H9 (cell line): ENCODE data around the gene TATDN2. TPM values are rescaled to one million over a fixed set of nuclear protein-coding genes. Genes with fewer than 3 reads are reported as not detected.
"Not testable (repeated sequence)": the region's sequence is repeated elsewhere in the genome, so short reads cannot be mapped to it uniquely, and the experiment has no call there.

Source experiments
- DNase-seq: peaks from one replicate; pipeline ENCODE4 v3.0.0-alpha.2; 2017
- H2AFZ ChIP-seq: one replicate; pipeline ENCODE4 v1.6.1; 2013; ENCODE audit warnings: mild to moderate bottlenecking, low read length, control low read depth, moderate library complexity
- H2AK5ac ChIP-seq: 2 replicates; pipeline ENCODE4 v1.6.1; 2013; ENCODE audit warnings: low read length, control low read depth, mixed read lengths; ENCODE audit not compliant: insufficient read length
- H2BK120ac ChIP-seq: one replicate; pipeline ENCODE4 v1.6.1; 2013; ENCODE audit warnings: low read depth, mild to moderate bottlenecking, low read length, control low read depth, inconsistent platforms; ENCODE audit not compliant: poor library complexity, severe bottlenecking
- H2BK12ac ChIP-seq: 2 replicates; pipeline ENCODE4 v1.6.1; 2013; ENCODE audit warnings: low read length, control low read depth, mixed read lengths, low read depth; ENCODE audit not compliant: insufficient read length
- H2BK15ac ChIP-seq: 2 replicates; pipeline ENCODE4 v1.6.1; 2013; ENCODE audit warnings: low read depth, low read length, control low read depth
- H2BK20ac ChIP-seq: one replicate; pipeline ENCODE4 v1.6.1; 2013; ENCODE audit warnings: low read depth, mild to moderate bottlenecking, low read length, control low read depth, inconsistent platforms; ENCODE audit not compliant: poor library complexity, severe bottlenecking
- H2BK5ac ChIP-seq: 2 replicates; pipeline ENCODE4 v1.6.1; 2013; ENCODE audit warnings: low read length, control low read depth, mixed read lengths; ENCODE audit not compliant: insufficient read length
- H3K14ac ChIP-seq: 2 replicates; pipeline ENCODE4 v1.6.1; 2013; ENCODE audit warnings: low read length, control low read depth; ENCODE audit not compliant: insufficient read depth
- H3K18ac ChIP-seq: 2 replicates; pipeline ENCODE4 v1.6.1; 2013; ENCODE audit warnings: low read depth, mild to moderate bottlenecking, mixed read lengths, low read length, control low read depth; ENCODE audit not compliant: insufficient read length
- H3K23ac ChIP-seq: 2 replicates; pipeline ENCODE4 v1.6.1; 2013; ENCODE audit warnings: low read length, control low read depth, mixed read lengths, low read depth; ENCODE audit not compliant: insufficient read length
- H3K23me2 ChIP-seq: 2 replicates; pipeline ENCODE4 v1.6.1; 2013; ENCODE audit warnings: low read depth, mild to moderate bottlenecking, mixed read lengths, low read length, control low read depth; ENCODE audit not compliant: insufficient read length, poor library complexity, severe bottlenecking
- H3K27ac ChIP-seq: 2 replicates; pipeline ENCODE4 v1.5.1; 2013; ENCODE audit warnings: low read length, control low read depth, mixed read lengths, low read depth; ENCODE audit not compliant: insufficient read length
- H3K27me3 ChIP-seq: 2 replicates; pipeline ENCODE4 v1.6.1; 2013; ENCODE audit warnings: low read length, control low read depth, inconsistent platforms; ENCODE audit not compliant: insufficient read depth
- H3K4ac ChIP-seq: 2 replicates; pipeline ENCODE4 v1.6.1; 2013; ENCODE audit warnings: low read depth, mild to moderate bottlenecking, control low read depth, inconsistent platforms, low read length, moderate library complexity
- H3K4me1 ChIP-seq: 2 replicates; pipeline ENCODE4 v1.6.1; 2013; ENCODE audit warnings: low read length, control low read depth, inconsistent platforms; ENCODE audit not compliant: insufficient read depth
- H3K4me2 ChIP-seq: 2 replicates; pipeline ENCODE4 v1.6.1; 2013; ENCODE audit warnings: low read length, control low read depth, mixed read lengths; ENCODE audit not compliant: insufficient read length, insufficient read depth
- H3K56ac ChIP-seq: 2 replicates; pipeline ENCODE4 v1.6.1; 2013; ENCODE audit warnings: low read depth, mild to moderate bottlenecking, mixed read lengths, low read length, control low read depth; ENCODE audit not compliant: insufficient read length
- H3K79me1 ChIP-seq: 2 replicates; pipeline ENCODE4 v1.6.1; 2013; ENCODE audit warnings: low read depth, mild to moderate bottlenecking, moderate library complexity, low read length, control low read depth, inconsistent platforms; ENCODE audit not compliant: insufficient read depth, poor library complexity, severe bottlenecking
- H3K79me2 ChIP-seq: 2 replicates; pipeline ENCODE4 v1.6.1; 2013; ENCODE audit warnings: low read length, control low read depth, inconsistent platforms; ENCODE audit not compliant: insufficient read depth
- H3K9ac ChIP-seq: 2 replicates; pipeline ENCODE4 v1.6.1; 2013; ENCODE audit warnings: low read length, control low read depth, mixed read lengths; ENCODE audit not compliant: insufficient read length; ENCODE audit errors: extremely low read depth
- H3K9me3 ChIP-seq: one replicate; pipeline ENCODE4 v1.6.1; 2013; ENCODE audit warnings: low read depth, low read length, inconsistent platforms; ENCODE audit not compliant: control insufficient read depth
- H3T11ph ChIP-seq: one replicate; pipeline ENCODE4 v1.6.1; 2013; ENCODE audit warnings: mild to moderate bottlenecking, low read length, control low read depth, inconsistent platforms
- H4K20me1 ChIP-seq: one replicate; pipeline ENCODE4 v1.6.1; 2013; ENCODE audit not compliant: control insufficient read depth, insufficient read length, insufficient read depth
- H4K5ac ChIP-seq: 2 replicates; pipeline ENCODE4 v1.6.1; 2013; ENCODE audit warnings: low read depth, mild to moderate bottlenecking, mixed read lengths, low read length, control low read depth; ENCODE audit not compliant: insufficient read length
- H4K8ac ChIP-seq: replicated peaks from 2 replicates; pipeline ENCODE4 v1.6.1; 2013; ENCODE audit warnings: low read length, control low read depth, mixed read lengths, low read depth; ENCODE audit not compliant: insufficient read length
- H4K91ac ChIP-seq: 2 replicates; pipeline ENCODE4 v1.6.1; 2013; ENCODE audit warnings: low read depth, mild to moderate bottlenecking, moderate library complexity, mixed read lengths, low read length, control low read depth; ENCODE audit not compliant: insufficient read length
- H3K27ac Mint-ChIP-seq, 3 experiments: 2 replicates in 2 of 3; 3 replicates in 1 of 3; pipeline ENCODE4 v1.8.0; 2020 to 2021; ENCODE audit warnings: mixed read lengths in 3 of 3, mild to moderate bottlenecking in 1 of 3, moderate library complexity in 1 of 3
- H3K27me3 Mint-ChIP-seq: 2 replicates; pipeline ENCODE4 v1.8.0; 2021; ENCODE audit warnings: low read depth, mild to moderate bottlenecking, moderate library complexity, mixed read lengths
- H3K36me3 Mint-ChIP-seq, 3 experiments: 2 replicates in 2 of 3; 3 replicates in 1 of 3; pipeline ENCODE4 v1.8.0; 2020 to 2021; ENCODE audit warnings: low read depth in 3 of 3, mixed read lengths in 3 of 3; ENCODE audit not compliant: insufficient read depth in 1 of 3
- H3K4me1 Mint-ChIP-seq, 2 experiments: 2 replicates each; pipeline ENCODE4 v1.8.0; 2020; ENCODE audit warnings: mixed read lengths in 2 of 2
- H3K4me3 Mint-ChIP-seq, 2 experiments: 2 replicates in 1 of 2; 3 replicates in 1 of 2; pipeline ENCODE4 v1.8.0; 2020 to 2021; ENCODE audit warnings: mild to moderate bottlenecking in 2 of 2, mixed read lengths in 2 of 2, moderate library complexity in 1 of 2
- H3K9me3 Mint-ChIP-seq, 2 experiments: 2 replicates in 1 of 2; 3 replicates in 1 of 2; pipeline ENCODE4 v1.8.0; 2020; ENCODE audit warnings: mild to moderate bottlenecking in 2 of 2, mixed read lengths in 2 of 2, moderate library complexity in 1 of 2
- CTCF ChIP-seq: fragments of 200-600 bp; sonication (generic); conservative IDR thresholded peaks from 3 replicates; pipeline ENCODE4 v1.8.0; 2021; ENCODE audit warnings: antibody characterized with exemption, mild to moderate bottlenecking
- WGBS: extraction: QIAGEN DNeasy Blood & Tissue Kit; methylation state at CpG from one replicate; pipeline ENCODE4 v1.1.7; 2013; ENCODE audit warnings: missing lambda C conversion rate, low lambda C conversion rate, mixed read lengths; ENCODE audit not compliant: insufficient read length; ENCODE audit errors: extremely low coverage; 5-methylcytosine and 5-hydroxymethylcytosine counted together
- total RNA-seq: library from RNA; stranded (reverse); gene quantifications from 2 replicates; pipeline ENCODE4 v1.2.1, GENCODE V29; 2021

Gene TATDN2
- total RNA-seq, 1 experiment from 2014 or later = 34.4 TPM

DNA sequence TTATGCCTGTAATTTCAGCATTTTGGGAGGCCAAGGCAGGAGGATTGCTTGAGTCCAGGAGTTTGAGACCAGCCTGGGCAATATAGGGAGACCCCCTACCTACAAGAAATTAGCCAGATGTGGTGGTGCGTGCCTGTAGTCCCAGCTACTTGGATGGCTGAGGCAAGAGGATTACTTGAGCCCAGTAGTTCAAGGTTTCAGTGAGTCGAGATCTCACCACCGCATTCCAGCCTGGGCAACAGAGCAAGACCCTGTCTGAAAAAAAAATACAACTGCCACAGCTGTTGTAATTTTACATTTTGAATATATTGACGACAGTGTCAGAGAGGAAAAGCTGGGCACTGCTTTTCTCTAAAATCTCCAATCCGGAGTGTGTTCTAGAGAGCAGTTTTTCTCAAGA, 21.2 kb downstream of the TATDN2 start:
- Histone ChIP-seq H3K79me2 (peaks cover 6% of the 10 kb centered on the region; the same call in 1 of the 2 replicates), H3K9ac (no peak overlapping the region), H3K18ac (no peak overlapping the region), H2BK15ac (no peak overlapping the region), H2BK12ac (no peak overlapping the region), H2BK120ac (no peak overlapping the region), H4K91ac (no peak overlapping the region), H4K5ac (no peak overlapping the region), H3K27me3 (no peaks in the 10 kb centered on the region), H4K8ac (no peak overlapping the region), H3K56ac (no peak overlapping the region), H3K23ac (no peak overlapping the region), H2BK5ac (no peak overlapping the region), H4K20me1 (no peaks in the 10 kb centered on the region), H3K14ac (no peak overlapping the region), H3K4me2 (no peak overlapping the region), H3K4ac (no peak overlapping the region), H3K79me1 (no peaks in the 10 kb centered on the region), H2AFZ (no peak overlapping the region), H2BK20ac (no peak overlapping the region), H3T11ph (no peak overlapping the region), H3K27ac (no peak overlapping the region), H3K4me1 (no peaks in the 10 kb centered on the region), H2AK5ac (no peak overlapping the region), H3K9me3 (no peaks in the 10 kb centered on the region), H3K23me2 (no peaks in the 10 kb centered on the region)
- no CpG with 5 or more reads among the region's 5 CpGs for WGBS
- no peaks in the 10 kb centered on the region; the same call in 1 of the 2 replicates for H3K27me3 Mint-ChIP-seq
- peaks cover 17 to 69% (median 48%) of the 10 kb centered on the region in 3 experiments; a peak in 6 of 7 replicates for H3K36me3 Mint-ChIP-seq
- no peak overlapping the region for H3K4me3 Mint-ChIP-seq
- peaks cover 0 to 2% of the 10 kb centered on the region in 2 experiments; a peak in 1 of 4 replicates for H3K4me1 Mint-ChIP-seq
- DNase-seq = no peak
- no peak overlapping the region for H3K27ac Mint-ChIP-seq
- H3K9me3 Mint-ChIP-seq = no peaks in the 10 kb centered on the region
- TF ChIP-seq CTCF = no peak

- not testable (repeated sequence) for H2BK120ac ChIP-seq, H2BK15ac ChIP-seq, H3K9ac ChIP-seq, H2BK20ac ChIP-seq, H3K4me2 ChIP-seq, H3K27me3 ChIP-seq, H3K27ac ChIP-seq, H3K4me3 Mint-ChIP-seq, H3K23ac ChIP-seq, H3K79me2 ChIP-seq, H4K20me1 ChIP-seq, H4K5ac ChIP-seq, H2BK5ac ChIP-seq, DNase-seq, H3K23me2 ChIP-seq, H4K91ac ChIP-seq, H2BK12ac ChIP-seq, H3K27me3 Mint-ChIP-seq, H3K4me1 ChIP-seq, H2AK5ac ChIP-seq, H3K4ac ChIP-seq, H3K14ac ChIP-seq, H3K9me3 Mint-ChIP-seq, H3T11ph ChIP-seq, H3K56ac ChIP-seq, H4K8ac ChIP-seq, H2AFZ ChIP-seq, H3K79me1 ChIP-seq, H3K18ac ChIP-seq, H3K4me1 Mint-ChIP-seq, H3K9me3 ChIP-seq, H3K27ac Mint-ChIP-seq
- no CpG with 5 or more reads among the region's 11 CpGs for WGBS
- peaks cover 13 to 63% (median 34%) of the 10 kb centered on the region in 3 experiments; a peak in 6 of 7 replicates for H3K36me3 Mint-ChIP-seq
These were observed 24.2 kb downstream of the TATDN2 start for GRCh38 chr3:10272476-10272875.
